Measurements from ENCODE around the gene TRIM37. TPM values are rescaled to one million over a fixed set of nuclear protein-coding genes. Genes with fewer than 3 reads are reported as not detected.

TRIM37 gene
- total and polyA plus RNA-seq, 11 donors: 5.8 to 26.2 (median 19.1) TPM

- Histone ChIP-seq H3K4me3 (no peak overlapping the region), H3K27ac (no peak overlapping the region), H3K27me3 (no peaks in the 10 kb centered on the region), H3K4me1 (peaks cover 0 to 2% (median 0%) of the 10 kb centered on the region in 12 donors), H3K9me3 (no peaks in the 10 kb centered on the region), H3K36me3 (no peaks in the 10 kb centered on the region)
- TF ChIP-seq POLR2A (IDR thresholded peaks at IDR 0.05) (no peak), CTCF (IDR thresholded peaks at IDR 0.05) (no peak)
- intact Hi-C loops (cut with DNase I): no loop called here
- ATAC-seq: no peak
- WGBS, 4 donors: 92 to 96% (median 94%) methylated on average over 3 of the region's 3 CpGs
- no peak for DNase-seq
These were observed 125.8 kb downstream of the TRIM37 start for GRCh38 chr17:58980706-58981481.

- DNase-seq: no peak
- Histone ChIP-seq H3K27ac (no peak overlapping the region), H3K36me3 (no peaks in the 10 kb centered on the region), H3K4me3 (no peak overlapping the region), H3K4me1 (peaks cover 0 to 5% (median 0%) of the 10 kb centered on the region in 12 donors), H3K27me3 (no peaks in the 10 kb centered on the region), H3K9me3 (no peaks in the 10 kb centered on the region)
- intact Hi-C loops (cut with DNase I): no loop called here
- WGBS, 4 donors: 89 to 96% (median 93%) methylated on average over 3 of the region's 3 CpGs
- no peak for ATAC-seq
- TF ChIP-seq POLR2A (IDR thresholded peaks at IDR 0.05) (no peak), CTCF (IDR thresholded peaks at IDR 0.05) (no peak)
These were observed 130.1 kb downstream of the TRIM37 start for GRCh38 chr17:58976541-58976940.

- peaks cover 0 to 5% (median 0%) of the 10 kb centered on the region in 12 donors for H3K4me1 ChIP-seq
- intact Hi-C loops (cut with DNase I): no loop called here
- TF ChIP-seq POLR2A (IDR thresholded peaks at IDR 0.05): no peak
- no peak for TF ChIP-seq CTCF (IDR thresholded peaks at IDR 0.05)
- H3K27me3 ChIP-seq: no peaks in the 10 kb centered on the region
- 71 to 82% (median 76%) methylated on average over 2 of the region's 2 CpGs for WGBS, 4 donors
- ATAC-seq (no peak), DNase-seq (no peak)
- no peaks in the 10 kb centered on the region for H3K36me3 ChIP-seq
- H3K4me3 ChIP-seq: no peak overlapping the region
- no peaks in the 10 kb centered on the region for H3K9me3 ChIP-seq
- H3K27ac ChIP-seq: no peak overlapping the region
These were observed 132.3 kb downstream of the TRIM37 start for GRCh38 chr17:58974354-58974753.

GRCh38 chr17:58970609-58971450 is 135.8 kb downstream of the TRIM37 start:
- intact Hi-C loops (cut with DNase I): no loop called here
- H3K4me1 ChIP-seq: peaks cover 0 to 2% (median 0%) of the 10 kb centered on the region in 12 donors
- TF ChIP-seq POLR2A (IDR thresholded peaks at IDR 0.05): no peak
- no peak for TF ChIP-seq CTCF (IDR thresholded peaks at IDR 0.05)
- ATAC-seq: no peak
- DNase-seq: no peak
- 64 to 77% (median 69%) methylated on average over 7 of the region's 7 CpGs for WGBS, 4 donors
- H3K4me3 ChIP-seq: no peak overlapping the region
- no peaks in the 10 kb centered on the region for H3K27me3 ChIP-seq
- no peaks in the 10 kb centered on the region for H3K9me3 ChIP-seq
- no peak overlapping the region for H3K27ac ChIP-seq
- no peaks in the 10 kb centered on the region for H3K36me3 ChIP-seq
